Mesothelial cell of epicardium (in vitro differentiated cells): Measurements from ENCODE around the gene TAF11L9. TPM values are rescaled to one million over a fixed set of nuclear protein-coding genes. Genes with fewer than 3 reads are reported as not detected.
A peak's percentile ranks its signal among the peaks of the same experiment; 100 is the strongest.
"Not testable (repeated sequence)": the region's sequence is repeated elsewhere in the genome, so short reads cannot be mapped to it uniquely, and the experiment has no call there.

Experiments used
- DNase-seq, 2 experiments: peaks; one replicate each; pipeline ENCODE4 v3.0.0; 2021; ENCODE audit warnings: low spot score in 2 of 2; ENCODE audit not compliant: unreplicated experiment in 2 of 2
- H3K27ac Mint-ChIP-seq: 2 replicates; pipeline ENCODE4 v1.8.0; 2021; ENCODE audit warnings: mixed read lengths
- H3K27me3 Mint-ChIP-seq: 2 replicates; pipeline ENCODE4 v1.8.0; 2021; ENCODE audit warnings: low read depth, mixed read lengths
- H3K36me3 Mint-ChIP-seq: 2 replicates; pipeline ENCODE4 v1.8.0; 2021; ENCODE audit warnings: mixed read lengths
- H3K4me1 Mint-ChIP-seq: 2 replicates; pipeline ENCODE4 v1.8.0; 2021; ENCODE audit warnings: mixed read lengths
- H3K4me3 Mint-ChIP-seq: 2 replicates; pipeline ENCODE4 v1.8.0; 2021; ENCODE audit warnings: mild to moderate bottlenecking, moderate library complexity, mixed read lengths
- H3K9me3 Mint-ChIP-seq: 2 replicates; pipeline ENCODE4 v1.8.0; 2021; ENCODE audit warnings: mixed read lengths
- CTCF ChIP-seq: fragments of 200-600 bp; sonication (generic); IDR thresholded peaks from one replicate; pipeline ENCODE4 v1.5.0; 2021; ENCODE audit warnings: antibody characterized with exemption; ENCODE audit not compliant: unreplicated experiment
- total RNA-seq: library from RNA; stranded (reverse); gene quantifications from 3 replicates; pipeline ENCODE4 v1.2.1, GENCODE V29; 2021

Gene TAF11L9
- total RNA-seq: not detected in 3 replicates

- H3K4me3 Mint-ChIP-seq, H3K4me1 Mint-ChIP-seq, H3K9me3 Mint-ChIP-seq, H3K36me3 Mint-ChIP-seq, H3K27ac Mint-ChIP-seq, H3K27me3 Mint-ChIP-seq: not testable (repeated sequence)
- peak; percentile 57 to 60 for DNase-seq
Measured at GRCh38 chr5:17594255-17594654, at the start of gene TAF11L9. Gene TAF11L9 (minus strand): TSS chr5:17594394.

GRCh38 chr5:17634160-17634559, 40.0 kb upstream of the TAF11L9 start, which contains the start of gene TAF11L14:
Gene TAF11L14 (plus strand): TSS chr5:17634460.
- Mint-ChIP-seq H3K9me3 (peaks cover 6% of the 10 kb centered on the region), H3K4me3 (no peak within 1 kb of the TSS), H3K36me3 (no peaks in the 10 kb centered on the region), H3K4me1 (no peaks in the 10 kb centered on the region), H3K27me3 (no peaks in the 10 kb centered on the region), H3K27ac (no peak within 1 kb of the TSS)
- no peak for TF ChIP-seq CTCF
- no peak for DNase-seq

- not testable (repeated sequence) for H3K36me3 Mint-ChIP-seq, H3K9me3 Mint-ChIP-seq, H3K4me1 Mint-ChIP-seq, H3K4me3 Mint-ChIP-seq, H3K27ac Mint-ChIP-seq, DNase-seq, H3K27me3 Mint-ChIP-seq
Measured at GRCh38 chr5:17631788-17632187, 37.6 kb upstream of the TAF11L9 start, which contains the start of gene TAF11L13. Gene TAF11L13 (plus strand): TSS chr5:17632088.

GRCh38 chr5:17625686-17626085, 31.5 kb upstream of the TAF11L9 start:
- no peak for TF ChIP-seq CTCF
- Mint-ChIP-seq H3K36me3 (no peaks in the 10 kb centered on the region), H3K27me3 (peaks cover 9% of the 10 kb centered on the region), H3K27ac (no peak overlapping the region), H3K9me3 (peaks cover 6% of the 10 kb centered on the region), H3K4me3 (no peak overlapping the region), H3K4me1 (no peaks in the 10 kb centered on the region)
- no peak for DNase-seq

- Mint-ChIP-seq H3K4me3 (no peak overlapping the region), H3K9me3 (peaks cover 14% of the 10 kb centered on the region), H3K4me1 (no peaks in the 10 kb centered on the region), H3K27ac (no peak overlapping the region), H3K27me3 (peaks cover 8% of the 10 kb centered on the region), H3K36me3 (no peaks in the 10 kb centered on the region)
- peak; percentile 58 for TF ChIP-seq CTCF
- DNase-seq: no peak
Measured at GRCh38 chr5:17620627-17621026, 26.4 kb upstream of the TAF11L9 start.

- H3K9me3 Mint-ChIP-seq: peaks cover 14% of the 10 kb centered on the region
- no peaks in the 10 kb centered on the region for H3K36me3 Mint-ChIP-seq
- no peaks in the 10 kb centered on the region for H3K4me1 Mint-ChIP-seq
- H3K27me3 Mint-ChIP-seq: peaks cover 8% of the 10 kb centered on the region
- no peak overlapping the region for H3K4me3 Mint-ChIP-seq
- DNase-seq: no peak
- no peak overlapping the region for H3K27ac Mint-ChIP-seq
- TF ChIP-seq CTCF: no peak
Measured at GRCh38 chr5:17619354-17619753, 25.2 kb upstream of the TAF11L9 start.
